HEK293T (cell line): ENCODE measurements around the gene RBKS.

Experiments
- CTCF ChIA-PET: fragments of 350-600 bp; formaldehyde crosslinking; extraction: SDS; loops from one replicate; lab custom pipeline; 2021; ENCODE audit warnings: antibody characterized with exemption, inconsistent platforms; lab: Yijun Ruan, JAX
- POLR2A ChIA-PET: fragments of 350-600 bp; formaldehyde crosslinking; extraction: SDS; loops from one replicate; lab custom pipeline; 2020; ENCODE audit warnings: antibody characterized with exemption, inconsistent platforms; lab: Yijun Ruan, JAX
- DNase-seq: peaks from one replicate; pipeline ENCODE4 v3.0.0; 2012; ENCODE audit warnings: mixed read lengths; ENCODE audit errors: extremely low spot score
- ARNT ChIP-seq: fragments of 450-650 bp; IDR thresholded peaks from 2 replicates; pipeline ENCODE4 v1.6.1; 2017; ENCODE audit warnings: mild to moderate bottlenecking
- BHLHE40 ChIP-seq: fragments of 450-650 bp; IDR thresholded peaks from 2 replicates; pipeline ENCODE4 v1.6.1; 2016; ENCODE audit warnings: mild to moderate bottlenecking, moderate library complexity, borderline replicate concordance
- CTBP1 ChIP-seq: fragments of 450-650 bp; IDR thresholded peaks from 2 replicates; pipeline ENCODE4 v1.6.1; 2016; ENCODE audit warnings: borderline replicate concordance
- ELF4 ChIP-seq: fragments of 450-650 bp; IDR thresholded peaks from 2 replicates; pipeline ENCODE4 v1.6.1; 2017; ENCODE audit warnings: antibody characterized with exemption
- FOXA1 ChIP-seq: fragments of 450-650 bp; IDR thresholded peaks from 2 replicates; pipeline ENCODE4 v1.6.1; 2016; ENCODE audit warnings: mild to moderate bottlenecking
- FOXK2 ChIP-seq: fragments of 450-650 bp; IDR thresholded peaks from 2 replicates; pipeline ENCODE4 v1.6.1; 2016; ENCODE audit warnings: mild to moderate bottlenecking
- FOXM1 ChIP-seq: fragments of 450-650 bp; IDR thresholded peaks from 2 replicates; pipeline ENCODE4 v1.6.1; 2017; ENCODE audit warnings: mild to moderate bottlenecking, borderline replicate concordance
- HDGF ChIP-seq: fragments of 450-650 bp; IDR thresholded peaks from 2 replicates; pipeline ENCODE4 v1.6.1; 2017; ENCODE audit warnings: antibody characterized with exemption, borderline replicate concordance
- L3MBTL2 ChIP-seq: fragments of 450-650 bp; conservative IDR thresholded peaks from 2 replicates; pipeline ENCODE4 v1.6.1; 2016; ENCODE audit warnings: mild to moderate bottlenecking
- LEF1 ChIP-seq: fragments of 450-650 bp; IDR thresholded peaks from 2 replicates; pipeline ENCODE4 v1.6.1; 2017; ENCODE audit warnings: mild to moderate bottlenecking, borderline replicate concordance
- NFRKB ChIP-seq: fragments of 450-650 bp; IDR thresholded peaks from 2 replicates; pipeline ENCODE4 v1.6.1; 2016; ENCODE audit warnings: mild to moderate bottlenecking, moderate library complexity
- SP1 ChIP-seq: fragments of 450-650 bp; IDR thresholded peaks from 2 replicates; pipeline ENCODE4 v1.6.1; 2017
- SUZ12 ChIP-seq: fragments of 450-650 bp; IDR thresholded peaks from 2 replicates; pipeline ENCODE4 v1.6.1; 2016; ENCODE audit warnings: mild to moderate bottlenecking
- TARDBP ChIP-seq: fragments of 450-650 bp; IDR thresholded peaks from 2 replicates; pipeline ENCODE4 v1.6.1; 2016
- ZNF384 ChIP-seq: fragments of 450-650 bp; IDR thresholded peaks from 2 replicates; pipeline ENCODE4 v1.6.1; 2016
- TF ChIP-seq, protein P1 (sequence below): fragments of 450-650 bp; IDR thresholded peaks from 2 replicates; pipeline ENCODE4 v1.6.1; 2016

The RBKS gene

DNA sequence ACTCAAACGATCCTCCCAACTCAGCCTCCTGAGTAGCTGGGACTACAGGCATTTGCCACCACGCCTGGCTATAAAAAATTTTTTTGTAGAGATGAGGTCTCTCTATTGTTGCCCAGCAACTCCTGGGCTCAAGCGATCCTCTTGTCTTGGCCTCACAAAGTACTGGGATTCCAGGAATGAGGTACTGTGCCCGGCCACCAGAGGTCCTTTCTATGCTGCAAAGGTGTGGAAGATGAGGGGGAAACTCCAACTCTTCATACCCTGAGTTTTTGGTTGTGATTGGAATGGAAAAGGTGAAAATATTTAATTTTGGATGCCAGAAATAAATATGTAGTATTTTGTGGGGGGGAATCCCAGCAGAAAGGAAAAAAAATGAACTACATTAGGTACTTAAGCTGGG is 82.7 kb downstream of the RBKS start:
- peak; percentile 39 for DNase-seq
- POLR2A ChIA-PET: no interaction called here
- CTCF ChIA-PET: interaction anchor here (0.8 to 1.0 kb wide), 2 partner anchors 25 to 85 kb away, joined by 3 read pairs; no protein-coding TSS in a partner anchor
- TF ChIP-seq TARDBP (no peak), ARNT (no peak), SUZ12 (no peak), SP1 (no peak), CTBP1 (no peak), ZNF384 (no peak), FOXK2 (no peak), NFRKB (no peak), FOXA1 (no peak), FOXM1 (no peak)
- TF ChIP-seq, protein P1, sequence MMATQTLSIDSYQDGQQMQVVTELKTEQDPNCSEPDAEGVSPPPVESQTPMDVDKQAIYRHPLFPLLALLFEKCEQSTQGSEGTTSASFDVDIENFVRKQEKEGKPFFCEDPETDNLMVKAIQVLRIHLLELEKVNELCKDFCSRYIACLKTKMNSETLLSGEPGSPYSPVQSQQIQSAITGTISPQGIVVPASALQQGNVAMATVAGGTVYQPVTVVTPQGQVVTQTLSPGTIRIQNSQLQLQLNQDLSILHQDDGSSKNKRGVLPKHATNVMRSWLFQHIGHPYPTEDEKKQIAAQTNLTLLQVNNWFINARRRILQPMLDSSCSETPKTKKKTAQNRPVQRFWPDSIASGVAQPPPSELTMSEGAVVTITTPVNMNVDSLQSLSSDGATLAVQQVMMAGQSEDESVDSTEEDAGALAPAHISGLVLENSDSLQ: no peak

DNA sequence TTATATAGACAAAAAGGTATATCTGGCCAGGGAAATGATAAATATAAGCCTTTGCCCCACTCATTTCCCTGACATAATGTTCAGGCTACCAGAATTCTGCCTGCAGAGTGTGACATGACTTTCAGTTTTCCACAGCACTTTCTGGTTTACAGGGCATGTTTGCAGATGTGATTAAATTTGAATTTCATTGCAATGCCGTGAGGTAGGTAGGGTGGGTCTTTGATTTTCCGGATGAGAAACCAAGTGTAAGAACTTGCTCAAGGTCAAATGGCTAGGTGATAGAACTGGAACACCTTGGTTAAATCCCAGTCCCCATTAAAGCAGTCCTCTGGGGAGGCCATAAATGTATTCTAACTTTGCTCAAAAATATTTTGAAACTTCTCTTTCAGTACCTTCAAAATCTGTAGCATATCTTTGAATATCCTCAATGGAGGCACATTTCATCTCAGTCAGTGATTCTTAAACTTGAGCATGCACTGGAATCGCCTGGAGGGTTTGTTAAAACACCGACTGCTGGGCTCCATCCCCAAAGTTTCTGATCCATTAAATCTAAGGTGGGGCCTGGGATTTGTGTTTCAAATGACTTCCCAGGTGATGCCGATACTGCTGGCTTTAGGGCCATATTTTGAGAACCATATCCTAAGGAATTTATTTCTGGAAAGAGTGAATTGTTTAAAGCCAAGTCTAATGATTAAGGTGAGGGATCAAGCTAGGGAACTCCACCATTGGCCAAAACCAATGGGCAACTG is 83.7 kb downstream of the RBKS start:
- ChIA-PET POLR2A (no interaction called here), CTCF (interaction anchor here (0.6 to 1.0 kb wide), 3 partner anchors 26 to 84 kb away, joined by 3 read pairs; no protein-coding TSS in a partner anchor)
- TF ChIP-seq ELF4 (no peak), SP1 (no peak)
- DNase-seq: no peak

DNA sequence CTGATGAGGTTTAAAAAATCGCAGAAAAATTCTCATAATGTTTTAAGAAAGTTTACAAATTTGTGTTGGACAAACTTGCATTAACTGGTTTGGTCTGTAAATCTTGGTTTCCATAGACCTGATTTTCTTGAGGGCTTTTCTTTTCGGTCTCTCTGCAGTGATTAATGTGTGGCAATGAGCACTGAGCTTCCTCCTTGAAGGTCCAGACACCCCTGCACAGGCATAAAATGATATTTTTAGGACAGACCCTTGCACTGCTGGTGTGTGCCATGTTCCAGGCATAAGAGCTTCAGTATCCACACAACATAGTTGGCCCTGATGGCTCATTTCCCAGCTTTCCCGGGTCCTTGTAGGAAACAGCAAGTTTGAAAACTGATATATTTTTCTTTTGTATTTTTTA is 85.0 kb downstream of the RBKS start:
- POLR2A ChIA-PET: no interaction called here
- DNase-seq: no peak
- TF ChIP-seq LEF1 (no peak), TARDBP (no peak), ARNT (no peak), SUZ12 (no peak), FOXA1 (no peak), NFRKB (no peak), HDGF (no peak), BHLHE40 (no peak), ELF4 (no peak), ZNF384 (no peak), CTBP1 (no peak), FOXK2 (no peak), L3MBTL2 (no peak), FOXM1 (no peak), SP1 (no peak)
- TF ChIP-seq, protein P1: no peak
- CTCF ChIA-PET: interaction anchor here (0.6 kb wide), 1 partner anchor 25 kb away, joined by 3 read pairs; no protein-coding TSS in a partner anchor

DNA sequence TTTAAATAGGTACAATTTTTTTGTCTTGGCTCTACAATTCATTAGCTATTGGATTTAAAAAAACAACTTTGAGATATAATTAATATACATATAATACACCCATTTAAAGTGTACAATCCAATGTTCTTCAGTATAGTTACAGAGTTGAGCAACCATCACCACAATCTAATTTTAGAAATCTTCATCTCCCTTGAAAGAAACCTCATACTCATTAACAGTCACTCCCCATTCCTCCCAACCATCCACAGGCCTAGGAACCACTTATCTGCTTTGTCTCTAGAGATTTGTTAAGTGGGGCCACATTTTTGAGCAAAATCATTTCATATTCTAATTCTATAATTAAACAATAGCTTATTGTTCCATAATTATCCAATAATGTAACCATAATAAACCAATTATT is 86.0 kb downstream of the RBKS start:
- DNase-seq: no peak
- no peak for TF ChIP-seq NFRKB
- no peak for TF ChIP-seq TARDBP
- TF ChIP-seq FOXK2: no peak
- no peak for TF ChIP-seq LEF1
- no peak for TF ChIP-seq CTBP1
- no peak for TF ChIP-seq ARNT
- CTCF ChIA-PET: interaction anchor here (0.7 kb wide), 1 partner anchor 9 kb away, joined by 6 read pairs; no protein-coding TSS in a partner anchor
- POLR2A ChIA-PET: no interaction called here

DNA sequence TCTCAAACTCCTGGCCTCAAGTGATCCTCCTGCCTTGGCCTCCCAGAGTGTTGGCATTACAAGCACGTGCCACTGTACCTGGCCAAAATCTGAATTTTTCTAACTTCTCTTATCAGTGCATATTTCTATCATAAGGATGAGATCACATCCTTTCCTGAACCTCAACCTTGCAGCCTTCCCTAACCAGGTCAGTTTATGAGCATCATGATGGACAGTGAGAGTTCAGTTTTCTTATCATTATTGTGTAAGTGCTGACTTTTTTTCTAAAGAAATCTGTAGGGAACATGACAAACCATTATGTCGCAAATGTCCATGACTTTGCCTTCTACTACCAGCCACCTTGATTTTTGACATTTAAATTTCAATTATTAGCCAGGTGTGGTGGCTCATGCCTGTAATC is 87.1 kb downstream of the RBKS start:
- no peak for DNase-seq
- POLR2A ChIA-PET: no interaction called here
- TF ChIP-seq SUZ12 (no peak), FOXM1 (no peak)

DNA sequence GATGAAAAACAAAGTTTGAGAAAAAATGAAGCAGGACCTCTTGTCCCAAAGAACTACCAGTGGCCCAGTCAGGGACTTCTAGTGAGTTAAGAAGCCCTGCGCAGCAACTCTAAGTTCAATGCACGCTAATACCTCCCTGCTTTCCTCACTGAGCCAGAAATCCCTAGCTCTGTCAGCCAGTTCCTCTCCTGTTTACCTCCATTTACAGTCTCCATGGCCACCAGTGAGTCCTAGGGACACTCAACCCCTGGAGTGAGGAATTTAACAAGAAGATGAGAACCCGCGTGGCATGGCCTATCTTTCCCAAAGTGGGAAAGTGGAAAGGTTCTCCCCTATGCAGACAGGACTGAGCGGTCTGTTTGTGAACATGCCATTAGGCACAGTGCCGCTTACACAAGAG is 87.6 kb downstream of the RBKS start:
- no peak for DNase-seq
- ChIA-PET POLR2A (no interaction called here), CTCF (no interaction called here)
- TF ChIP-seq ZNF384 (no peak), TARDBP (no peak), HDGF (no peak), SP1 (no peak), ELF4 (no peak), L3MBTL2 (no peak), FOXK2 (no peak), LEF1 (no peak), SUZ12 (no peak), BHLHE40 (no peak), FOXA1 (no peak), NFRKB (no peak), FOXM1 (no peak)
- TF ChIP-seq, protein P1: no peak

More for the DNA sequence above, 87.1 kb downstream of the RBKS start:
- CTCF ChIA-PET: no interaction called here
